Neural progenitor cell (in vitro differentiated cells): Measurements from ENCODE around the gene ZNF831.

ENCODE experiments used
- EZH2 ChIP-seq: fragments of 200-600 bp; sonication (generic); IDR thresholded peaks from 2 replicates; pipeline ENCODE4 v1.6.1; 2017; ENCODE audit warnings: antibody characterized with exemption, mild to moderate bottlenecking, moderate library complexity
- EZH2phosphoT487 ChIP-seq: fragments of 200-600 bp; sonication (generic); IDR thresholded peaks from 2 replicates; pipeline ENCODE4 v1.6.1; 2017; ENCODE audit warnings: antibody characterized with exemption
- TF ChIP-seq, protein P1 (sequence below): fragments of 200-600 bp; sonication (generic); IDR thresholded peaks from 2 replicates; pipeline ENCODE4 v1.5.1; 2017; ENCODE audit warnings: antibody characterized with exemption, mild to moderate bottlenecking

DNA sequence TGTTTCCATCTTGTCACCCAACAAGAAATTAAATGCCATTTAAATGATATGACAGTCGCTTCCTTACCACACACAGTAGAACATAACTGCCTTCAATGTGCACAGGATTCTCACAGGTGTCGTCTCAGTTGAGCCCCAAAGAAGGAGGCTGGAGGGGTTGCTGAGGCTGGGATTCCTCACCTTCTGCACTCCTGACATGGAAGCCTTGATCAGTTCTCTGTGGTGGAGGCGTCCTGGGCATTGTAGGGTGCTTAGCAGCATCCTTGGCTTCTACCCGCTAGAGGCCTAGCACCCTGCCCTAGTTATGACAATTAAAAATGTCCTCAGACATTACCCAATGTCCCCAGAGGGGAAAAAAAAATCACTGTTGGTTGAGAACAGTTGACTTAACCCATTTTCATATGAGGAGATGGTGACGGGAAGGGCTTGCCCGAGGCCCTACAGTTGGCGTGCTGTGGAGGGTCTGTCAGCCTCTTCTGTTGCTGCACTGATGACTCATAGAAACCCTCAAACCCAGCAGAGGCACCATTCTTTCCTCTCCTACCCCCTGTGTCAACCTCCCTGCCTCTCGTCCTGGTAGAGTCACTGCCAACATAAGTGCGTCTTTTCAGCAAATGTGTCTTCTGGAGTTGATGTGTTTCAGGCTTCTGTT, 19.3 kb upstream of the ZNF831 start:
- TF ChIP-seq EZH2 (no peak), EZH2phosphoT487 (no peak)
- TF ChIP-seq, protein P1, sequence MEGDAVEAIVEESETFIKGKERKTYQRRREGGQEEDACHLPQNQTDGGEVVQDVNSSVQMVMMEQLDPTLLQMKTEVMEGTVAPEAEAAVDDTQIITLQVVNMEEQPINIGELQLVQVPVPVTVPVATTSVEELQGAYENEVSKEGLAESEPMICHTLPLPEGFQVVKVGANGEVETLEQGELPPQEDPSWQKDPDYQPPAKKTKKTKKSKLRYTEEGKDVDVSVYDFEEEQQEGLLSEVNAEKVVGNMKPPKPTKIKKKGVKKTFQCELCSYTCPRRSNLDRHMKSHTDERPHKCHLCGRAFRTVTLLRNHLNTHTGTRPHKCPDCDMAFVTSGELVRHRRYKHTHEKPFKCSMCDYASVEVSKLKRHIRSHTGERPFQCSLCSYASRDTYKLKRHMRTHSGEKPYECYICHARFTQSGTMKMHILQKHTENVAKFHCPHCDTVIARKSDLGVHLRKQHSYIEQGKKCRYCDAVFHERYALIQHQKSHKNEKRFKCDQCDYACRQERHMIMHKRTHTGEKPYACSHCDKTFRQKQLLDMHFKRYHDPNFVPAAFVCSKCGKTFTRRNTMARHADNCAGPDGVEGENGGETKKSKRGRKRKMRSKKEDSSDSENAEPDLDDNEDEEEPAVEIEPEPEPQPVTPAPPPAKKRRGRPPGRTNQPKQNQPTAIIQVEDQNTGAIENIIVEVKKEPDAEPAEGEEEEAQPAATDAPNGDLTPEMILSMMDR = no peak
